Liver (tissue), 9 donors: Measurements from ENCODE around the gene SOCS3. TPM values are rescaled to one million over a fixed set of nuclear protein-coding genes. Genes with fewer than 3 reads are reported as not detected.
A peak's percentile ranks its signal among the peaks of the same experiment; 100 is the strongest.

ENCODE experiments used
- DNase-seq: peaks from one replicate; pipeline ENCODE4 v3.0.0-alpha.2; 2017; ENCODE audit warnings: low spot score
- H3K27ac ChIP-seq, 2 donors: one replicate each; pipeline ENCODE4 v1.7.0; 2013; ENCODE audit warnings: inconsistent platforms in 2 of 2, low read length in 2 of 2, control low read depth in 1 of 2, low read depth in 1 of 2, mild to moderate bottlenecking in 1 of 2
- H3K27me3 ChIP-seq, 4 donors: one replicate each; pipeline versions ENCODE4 v1.6.1 to v1.7.0; 2013; ENCODE audit warnings: low read length in 3 of 4, inconsistent platforms in 1 of 4, mild to moderate bottlenecking in 1 of 4, moderate library complexity in 1 of 4; ENCODE audit not compliant: control insufficient read depth in 4 of 4, insufficient read depth in 4 of 4
- H3K36me3 ChIP-seq, 4 donors: one replicate each; pipeline versions ENCODE4 v1.6.1 to v1.7.0; 2013; ENCODE audit warnings: low read length in 3 of 4, mild to moderate bottlenecking in 3 of 4, low read depth in 1 of 4, moderate library complexity in 1 of 4; ENCODE audit not compliant: control insufficient read depth in 4 of 4, insufficient read depth in 3 of 4
- H3K4me1 ChIP-seq, 4 donors: one replicate each; pipeline versions ENCODE4 v1.6.1 to v1.7.0; 2013; ENCODE audit warnings: low read length in 3 of 4, mild to moderate bottlenecking in 3 of 4, moderate library complexity in 1 of 4; ENCODE audit not compliant: control insufficient read depth in 4 of 4, insufficient read depth in 4 of 4
- H3K4me3 ChIP-seq, 3 donors: one replicate each; pipeline versions ENCODE4 v1.6.1 to v1.7.0; 2013; ENCODE audit warnings: low read length in 3 of 3, control low read depth in 1 of 3, low read depth in 1 of 3, mild to moderate bottlenecking in 1 of 3
- H3K9ac ChIP-seq, 2 donors: one replicate each; pipeline ENCODE4 v1.7.0; 2013; ENCODE audit warnings: low read length in 2 of 2, mild to moderate bottlenecking in 2 of 2, moderate library complexity in 2 of 2, control low read depth in 1 of 2, low read depth in 1 of 2
- H3K9me3 ChIP-seq, 4 donors: one replicate each; pipeline versions ENCODE4 v1.6.1 to v1.7.0; 2013; ENCODE audit warnings: low read length in 3 of 4; ENCODE audit not compliant: control insufficient read depth in 4 of 4
- EGR1 ChIP-seq, 2 donors: IDR thresholded peaks; 2 replicates each; pipeline ENCODE4 v1.6.1; 2016 to 2018; ENCODE audit warnings: antibody characterized with exemption in 2 of 2, low read depth in 2 of 2
- FOXA1 ChIP-seq: IDR thresholded peaks from 2 replicates; pipeline ENCODE4 v1.6.1; 2016; ENCODE audit warnings: antibody characterized with exemption
- FOXA2 ChIP-seq: IDR thresholded peaks from 2 replicates; pipeline ENCODE4 v1.6.1; 2016; ENCODE audit warnings: antibody characterized with exemption
- GABPA ChIP-seq, 2 donors: IDR thresholded peaks in 1 of 2; conservative IDR thresholded peaks in 1 of 2; 2 replicates each; pipeline ENCODE4 v1.6.1; 2016; ENCODE audit warnings: antibody characterized with exemption in 2 of 2, mild to moderate bottlenecking in 1 of 2, moderate library complexity in 1 of 2
- HNF4A ChIP-seq, 2 donors: conservative IDR thresholded peaks; 2 replicates each; pipeline ENCODE4 v1.6.1; 2016; ENCODE audit warnings: antibody characterized with exemption in 2 of 2, mild to moderate bottlenecking in 2 of 2
- JUND ChIP-seq, 2 donors: IDR thresholded peaks; 2 replicates each; pipeline ENCODE4 v1.6.1; 2016; ENCODE audit warnings: antibody characterized with exemption in 2 of 2
- NR2F2 ChIP-seq: IDR thresholded peaks from 2 replicates; pipeline ENCODE4 v1.6.1; 2016; ENCODE audit warnings: antibody characterized with exemption
- RAD21 ChIP-seq, 2 donors: IDR thresholded peaks; 2 replicates each; pipeline ENCODE4 v1.6.1; 2016; ENCODE audit warnings: antibody characterized with exemption in 2 of 2, mild to moderate bottlenecking in 2 of 2
- RXRA ChIP-seq, 2 donors: IDR thresholded peaks; 2 replicates each; pipeline ENCODE4 v1.6.1; 2017 to 2018; ENCODE audit warnings: antibody characterized with exemption in 2 of 2, mild to moderate bottlenecking in 1 of 2
- SP1 ChIP-seq: IDR thresholded peaks from 2 replicates; pipeline ENCODE4 v1.6.1; 2018; ENCODE audit warnings: antibody characterized with exemption, mild to moderate bottlenecking
- TAF1 ChIP-seq: conservative IDR thresholded peaks from 2 replicates; pipeline ENCODE4 v1.6.1; 2016; ENCODE audit warnings: antibody characterized with exemption, mild to moderate bottlenecking
- YY1 ChIP-seq: IDR thresholded peaks from 2 replicates; pipeline ENCODE4 v1.6.1; 2016; ENCODE audit warnings: antibody characterized with exemption, mild to moderate bottlenecking
- ZBTB33 ChIP-seq: IDR thresholded peaks from 2 replicates; pipeline ENCODE4 v1.6.1; 2016; ENCODE audit warnings: antibody characterized with exemption
- WGBS: extraction: QIAGEN DNeasy Blood & Tissue Kit; methylation state at CpG from one replicate; pipeline ENCODE4 v1.1.7; 2013; 5-methylcytosine and 5-hydroxymethylcytosine counted together
- polyA plus RNA-seq, 2 donors: library from polyadenylated mRNA; stranded (reverse) in 1 of 2; unstranded in 1 of 2; fragments of 200-250 nt in 1 of 2; fragments of >200 nt in 1 of 2; fragmentation: Nextera tagmentation in 1 of 2; extraction: Ambion mirVana in 1 of 2; gene quantifications; one replicate each; pipeline versions ENCODE4 v1.2.1 to v1.2.3, GENCODE V29; 2013 to 2015
- total RNA-seq, 2 donors: library from RNA; depleted of rRNA; stranded (reverse); fragments of >200 nt; gene quantifications; one replicate each; pipeline ENCODE4 v1.2.3, GENCODE V29; 2014
- TF ChIP-seq, protein P1 (sequence below): fragments of 150-350 bp; IDR thresholded peaks from 2 replicates; pipeline ENCODE4 v1.5.1; 2017; ENCODE audit warnings: improper control_type of control experiment, low read depth, low read length; ENCODE audit not compliant: missing input control
- TF ChIP-seq, protein P2 (sequence below): IDR thresholded peaks from 2 replicates; pipeline ENCODE4 v1.6.1; 2016; ENCODE audit warnings: antibody characterized with exemption
- TF ChIP-seq, protein P3 (sequence below): IDR thresholded peaks from 2 replicates; pipeline ENCODE4 v1.6.1; 2016; ENCODE audit warnings: antibody characterized with exemption
- TF ChIP-seq, protein P4 (sequence below): IDR thresholded peaks from 2 replicates; pipeline ENCODE4 v1.6.1; 2016; ENCODE audit warnings: antibody characterized with exemption, mild to moderate bottlenecking
- donor health status: healthy.
- donor health status: healthy.
- donor health status: healthy.
- donor health status: healthy.
- donor health status: healthy.

Gene SOCS3
- total and polyA plus RNA-seq, 4 donors = 12.2 to 48.0 (median 18.3) TPM

- H3K27me3 ChIP-seq = no peaks in the 10 kb centered on the region
- peaks cover 4 to 33% (median 21%) of the 10 kb centered on the region in 4 donors for H3K4me1 ChIP-seq
- peak overlapping the region; percentile 83 to 90 for H3K27ac ChIP-seq
- peak overlapping the region; percentile 43 to 92 (median 49) for H3K4me3 ChIP-seq
- TF ChIP-seq TAF1 = no peak
- TF ChIP-seq, protein P1, sequence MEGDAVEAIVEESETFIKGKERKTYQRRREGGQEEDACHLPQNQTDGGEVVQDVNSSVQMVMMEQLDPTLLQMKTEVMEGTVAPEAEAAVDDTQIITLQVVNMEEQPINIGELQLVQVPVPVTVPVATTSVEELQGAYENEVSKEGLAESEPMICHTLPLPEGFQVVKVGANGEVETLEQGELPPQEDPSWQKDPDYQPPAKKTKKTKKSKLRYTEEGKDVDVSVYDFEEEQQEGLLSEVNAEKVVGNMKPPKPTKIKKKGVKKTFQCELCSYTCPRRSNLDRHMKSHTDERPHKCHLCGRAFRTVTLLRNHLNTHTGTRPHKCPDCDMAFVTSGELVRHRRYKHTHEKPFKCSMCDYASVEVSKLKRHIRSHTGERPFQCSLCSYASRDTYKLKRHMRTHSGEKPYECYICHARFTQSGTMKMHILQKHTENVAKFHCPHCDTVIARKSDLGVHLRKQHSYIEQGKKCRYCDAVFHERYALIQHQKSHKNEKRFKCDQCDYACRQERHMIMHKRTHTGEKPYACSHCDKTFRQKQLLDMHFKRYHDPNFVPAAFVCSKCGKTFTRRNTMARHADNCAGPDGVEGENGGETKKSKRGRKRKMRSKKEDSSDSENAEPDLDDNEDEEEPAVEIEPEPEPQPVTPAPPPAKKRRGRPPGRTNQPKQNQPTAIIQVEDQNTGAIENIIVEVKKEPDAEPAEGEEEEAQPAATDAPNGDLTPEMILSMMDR = peak; percentile 90
- TF ChIP-seq, protein P2, sequence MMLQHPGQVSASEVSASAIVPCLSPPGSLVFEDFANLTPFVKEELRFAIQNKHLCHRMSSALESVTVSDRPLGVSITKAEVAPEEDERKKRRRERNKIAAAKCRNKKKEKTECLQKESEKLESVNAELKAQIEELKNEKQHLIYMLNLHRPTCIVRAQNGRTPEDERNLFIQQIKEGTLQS = no peak
- TF ChIP-seq NR2F2 = no peak
- peak in 1 of 2 donors; percentile 23 for TF ChIP-seq HNF4A (conservative IDR thresholded peaks at IDR 0.05)
- peak; percentile 53 for TF ChIP-seq YY1
- no peak for TF ChIP-seq ZBTB33
- TF ChIP-seq EGR1 (IDR thresholded peaks at IDR 0.05; ENCODE audit: low read depth in 2 of 2) = peak in 1 of 2 donors; percentile 7
- peak in 1 of 2 donors; percentile 55 for TF ChIP-seq RXRA (IDR thresholded peaks at IDR 0.05)
- no peak for TF ChIP-seq SP1
- TF ChIP-seq RAD21 (IDR thresholded peaks at IDR 0.05) = peak; percentile 90 to 95
- no peak for TF ChIP-seq FOXA2
- TF ChIP-seq GABPA (IDR thresholded peaks at IDR 0.05 in 1 of 2, conservative IDR thresholded peaks at IDR 0.05 in 1 of 2) = no peak
- H3K36me3 ChIP-seq = peaks cover 0 to 16% (median 6%) of the 10 kb centered on the region in 4 donors
- DNase-seq = peak; percentile 90
- peak overlapping the region in 1 of 2 donors; percentile 68 for H3K9ac ChIP-seq
- WGBS = 2% methylated on average over 49 of the region's 49 CpGs
- H3K9me3 ChIP-seq = no peaks in the 10 kb centered on the region
These were observed 721 bp upstream of the SOCS3 start for GRCh38 chr17:78360371-78361224.

GRCh38 chr17:78359321-78359996 lies 418 bp downstream of the SOCS3 start:
- peak overlapping the region; percentile 78 to 80 for H3K27ac ChIP-seq
- no peaks in the 10 kb centered on the region for H3K27me3 ChIP-seq
- H3K9ac ChIP-seq = peak overlapping the region; percentile 32 to 87
- peaks cover 8 to 42% (median 31%) of the 10 kb centered on the region in 4 donors for H3K4me1 ChIP-seq
- no peaks in the 10 kb centered on the region for H3K9me3 ChIP-seq
- peaks cover 0 to 16% (median 6%) of the 10 kb centered on the region in 4 donors for H3K36me3 ChIP-seq
- DNase-seq = no peak
- H3K4me3 ChIP-seq = peak overlapping the region; percentile 74 to 98 (median 92)
- WGBS = 2% methylated on average over 70 of the region's 70 CpGs
- TF ChIP-seq TAF1 = no peak
- no peak for TF ChIP-seq HNF4A (conservative IDR thresholded peaks at IDR 0.05)
- TF ChIP-seq SP1 = no peak
- no peak for TF ChIP-seq RXRA (IDR thresholded peaks at IDR 0.05)
- no peak for TF ChIP-seq FOXA1
- TF ChIP-seq, protein P2 = no peak
- no peak for TF ChIP-seq NR2F2
- no peak for TF ChIP-seq JUND (IDR thresholded peaks at IDR 0.05)
- TF ChIP-seq, protein P3, sequence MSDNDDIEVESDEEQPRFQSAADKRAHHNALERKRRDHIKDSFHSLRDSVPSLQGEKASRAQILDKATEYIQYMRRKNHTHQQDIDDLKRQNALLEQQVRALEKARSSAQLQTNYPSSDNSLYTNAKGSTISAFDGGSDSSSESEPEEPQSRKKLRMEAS = no peak
- no peak for TF ChIP-seq GABPA (IDR thresholded peaks at IDR 0.05 in 1 of 2, conservative IDR thresholded peaks at IDR 0.05 in 1 of 2)
- TF ChIP-seq, protein P1 = no peak
- TF ChIP-seq YY1 = no peak
- TF ChIP-seq, protein P4, sequence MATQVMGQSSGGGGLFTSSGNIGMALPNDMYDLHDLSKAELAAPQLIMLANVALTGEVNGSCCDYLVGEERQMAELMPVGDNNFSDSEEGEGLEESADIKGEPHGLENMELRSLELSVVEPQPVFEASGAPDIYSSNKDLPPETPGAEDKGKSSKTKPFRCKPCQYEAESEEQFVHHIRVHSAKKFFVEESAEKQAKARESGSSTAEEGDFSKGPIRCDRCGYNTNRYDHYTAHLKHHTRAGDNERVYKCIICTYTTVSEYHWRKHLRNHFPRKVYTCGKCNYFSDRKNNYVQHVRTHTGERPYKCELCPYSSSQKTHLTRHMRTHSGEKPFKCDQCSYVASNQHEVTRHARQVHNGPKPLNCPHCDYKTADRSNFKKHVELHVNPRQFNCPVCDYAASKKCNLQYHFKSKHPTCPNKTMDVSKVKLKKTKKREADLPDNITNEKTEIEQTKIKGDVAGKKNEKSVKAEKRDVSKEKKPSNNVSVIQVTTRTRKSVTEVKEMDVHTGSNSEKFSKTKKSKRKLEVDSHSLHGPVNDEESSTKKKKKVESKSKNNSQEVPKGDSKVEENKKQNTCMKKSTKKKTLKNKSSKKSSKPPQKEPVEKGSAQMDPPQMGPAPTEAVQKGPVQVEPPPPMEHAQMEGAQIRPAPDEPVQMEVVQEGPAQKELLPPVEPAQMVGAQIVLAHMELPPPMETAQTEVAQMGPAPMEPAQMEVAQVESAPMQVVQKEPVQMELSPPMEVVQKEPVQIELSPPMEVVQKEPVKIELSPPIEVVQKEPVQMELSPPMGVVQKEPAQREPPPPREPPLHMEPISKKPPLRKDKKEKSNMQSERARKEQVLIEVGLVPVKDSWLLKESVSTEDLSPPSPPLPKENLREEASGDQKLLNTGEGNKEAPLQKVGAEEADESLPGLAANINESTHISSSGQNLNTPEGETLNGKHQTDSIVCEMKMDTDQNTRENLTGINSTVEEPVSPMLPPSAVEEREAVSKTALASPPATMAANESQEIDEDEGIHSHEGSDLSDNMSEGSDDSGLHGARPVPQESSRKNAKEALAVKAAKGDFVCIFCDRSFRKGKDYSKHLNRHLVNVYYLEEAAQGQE = no peak
